Kidney (tissue), 14 donors: Measurements from ENCODE around the gene SNAI3. TPM values are rescaled to one million over a fixed set of nuclear protein-coding genes. Genes with fewer than 3 reads are reported as not detected.

Source experiments
- DNase-seq, 5 donors: peaks; one replicate each; pipeline ENCODE4 v3.0.0-alpha.2; 2013 to 2020
- FAIRE-seq: peaks from 2 replicates; lab custom pipeline; 2012; peaks lifted over from hg19 to GRCh38; lab: Jason Lieb, UNC
- H3K27ac ChIP-seq, 2 donors: one replicate each; pipeline ENCODE4 v1.7.0; 2013; ENCODE audit warnings: low read depth in 2 of 2, low read length in 2 of 2, inconsistent platforms in 1 of 2
- H3K27me3 ChIP-seq: one replicate; pipeline ENCODE4 v1.7.1; 2013; ENCODE audit warnings: low read length, inconsistent platforms; ENCODE audit not compliant: control insufficient read depth, insufficient read depth
- H3K36me3 ChIP-seq, 3 donors: one replicate each; pipeline versions ENCODE4 v1.7.0 to v1.7.1; 2013; ENCODE audit warnings: low read length in 3 of 3, control low read depth in 1 of 3, inconsistent platforms in 1 of 3; ENCODE audit not compliant: insufficient read depth in 3 of 3, control insufficient read depth in 2 of 3
- H3K4me1 ChIP-seq, 3 donors: one replicate each; pipeline versions ENCODE4 v1.7.0 to v1.7.1; 2013; ENCODE audit warnings: low read length in 3 of 3, inconsistent platforms in 1 of 3, low read depth in 1 of 3; ENCODE audit not compliant: control insufficient read depth in 2 of 3, insufficient read depth in 2 of 3
- H3K4me3 ChIP-seq, 3 donors: one replicate each; pipeline versions ENCODE4 v1.7.0 to v1.8.1; 2013; ENCODE audit warnings: low read length in 3 of 3, control low read depth in 1 of 3, inconsistent platforms in 1 of 3
- H3K9ac ChIP-seq, 3 donors: one replicate each; pipeline versions ENCODE4 v1.7.0 to v1.7.1; 2013; ENCODE audit warnings: low read length in 3 of 3, control low read depth in 1 of 3, inconsistent platforms in 1 of 3
- H3K9me3 ChIP-seq, 3 donors: one replicate each; pipeline versions ENCODE4 v1.7.0 to v1.7.1; 2013; ENCODE audit warnings: low read length in 3 of 3, control low read depth in 1 of 3, inconsistent platforms in 1 of 3; ENCODE audit not compliant: control insufficient read depth in 2 of 3, insufficient read depth in 1 of 3
- CTCF ChIP-seq: IDR thresholded peaks from 3 replicates; pipeline ENCODE4 v1.5.1; 2012; ENCODE audit warnings: mild to moderate bottlenecking, moderate library complexity, borderline replicate concordance; ENCODE audit not compliant: insufficient read depth; ENCODE audit errors: extremely low read depth
- intact Hi-C: fragments of 100-400 bp; cut with DNase I; formaldehyde crosslinking; loops from one replicate; pipeline ENCODE4 v1.11.1; 2022
- polyA plus RNA-seq: library from polyadenylated mRNA; stranded (reverse); fragments of 350-450 nt; fragmentation: Illumina TruSeq; extraction: RNeasy Lipid Tissue Mini Kit (QIAGEN cat#74804); gene quantifications from one replicate; pipeline ENCODE4 v1.2.3, GENCODE V29; 2014; ENCODE audit warnings: low read depth, low replicate concordance; ENCODE audit not compliant: insufficient read depth
- total RNA-seq: library from RNA; stranded (reverse); fragmentation: NEBNext Ultra II Directional; extraction: Animal tissue kit (Norgen Biotek cat#: 25700); gene quantifications from one replicate; pipeline ENCODE4 v1.2.1, GENCODE V29; 2021
- donor health status: control.
- donor health status: control.
- donor health status: control.
- donor health status: control.
- donor health status: control.
- donor health status: DM: yes; HTN: yes; CAD: no.
- donor health status: Normal renal cell carcinoma (clear cell type).

SNAI3 gene
- total and polyA plus RNA-seq, 2 donors from 2014 or later, result 0.75 to 2.3 TPM

- Histone ChIP-seq H3K9ac (no peak overlapping the region), H3K4me3 (no peak overlapping the region), H3K27ac (no peak overlapping the region), H3K27me3 (peaks cover 6% of the 10 kb centered on the region), H3K9me3 (no peaks in the 10 kb centered on the region), H3K36me3 (no peaks in the 10 kb centered on the region), H3K4me1 (peaks cover 0 to 2% (median 0%) of the 10 kb centered on the region in 3 donors)
- TF ChIP-seq CTCF, result no peak
- no peak for DNase-seq
- intact Hi-C loops, result no loop called here
- FAIRE-seq, result no peak
Measured at GRCh38 chr16:88640498-88641247, 45.6 kb downstream of the SNAI3 start.

GRCh38 chr16:88640039-88640495 is 46.2 kb downstream of the SNAI3 start:
- intact Hi-C loops, result no loop called here
- Histone ChIP-seq H3K36me3 (no peaks in the 10 kb centered on the region), H3K9me3 (no peaks in the 10 kb centered on the region), H3K4me3 (no peak overlapping the region), H3K4me1 (peaks cover 0 to 2% (median 0%) of the 10 kb centered on the region in 3 donors), H3K27ac (no peak overlapping the region), H3K27me3 (peaks cover 6% of the 10 kb centered on the region), H3K9ac (no peak overlapping the region)
- DNase-seq (no peak), FAIRE-seq (no peak)
- TF ChIP-seq CTCF, result no peak

GRCh38 chr16:88639231-88640038 is 46.9 kb downstream of the SNAI3 start:
- H3K9me3 ChIP-seq, result no peaks in the 10 kb centered on the region
- no peak overlapping the region for H3K9ac ChIP-seq
- no peak for FAIRE-seq
- no peak overlapping the region for H3K27ac ChIP-seq
- DNase-seq, result peak in 3 of 5 donors; percentile 19 to 78 (median 31)
- peaks cover 0 to 2% (median 0%) of the 10 kb centered on the region in 3 donors for H3K4me1 ChIP-seq
- H3K4me3 ChIP-seq, result no peak overlapping the region
- H3K36me3 ChIP-seq, result no peaks in the 10 kb centered on the region
- H3K27me3 ChIP-seq, result peaks cover 6% of the 10 kb centered on the region
- intact Hi-C loops, result no loop called here
- no peak for TF ChIP-seq CTCF
